HuH-7.5 (cell line): ENCODE results near the gene IL21R.
"Not testable (repeated sequence)": the region's sequence is repeated elsewhere in the genome, so short reads cannot be mapped to it uniquely, and the experiment has no call there.

Experiments used
- DNase-seq: peaks from one replicate; pipeline ENCODE4 v3.0.0; 2011; ENCODE audit warnings: low spot score

Gene IL21R

GRCh38 chr16:27446721-27447120 lies 44.7 kb downstream of the IL21R start:
- DNase-seq, result no peak

GRCh38 chr16:27447301-27447700 lies 45.3 kb downstream of the IL21R start:
- no peak for DNase-seq

GRCh38 chr16:27448532-27449433 lies 46.8 kb downstream of the IL21R start:
- no peak for DNase-seq

GRCh38 chr16:27449434-27450195 lies 47.6 kb downstream of the IL21R start:
- no peak for DNase-seq

GRCh38 chr16:27450196-27450549 lies 48.2 kb downstream of the IL21R start:
- no peak for DNase-seq

GRCh38 chr16:27452569-27453493 lies 50.9 kb downstream of the IL21R start:
- no peak for DNase-seq

GRCh38 chr16:27453494-27453825 lies 51.5 kb downstream of the IL21R start:
- DNase-seq, result no peak

- DNase-seq, result no peak
These were observed 53.7 kb downstream of the IL21R start for GRCh38 chr16:27455700-27456099.

- not testable (repeated sequence) for DNase-seq
These were observed 55.6 kb downstream of the IL21R start for GRCh38 chr16:27457605-27457900.

GRCh38 chr16:27458258-27458657 lies 56.3 kb downstream of the IL21R start:
- DNase-seq, result no peak

- DNase-seq, result no peak
These were observed 57.2 kb downstream of the IL21R start for GRCh38 chr16:27458987-27459688.

- DNase-seq, result no peak
These were observed 58.2 kb downstream of the IL21R start for GRCh38 chr16:27460213-27460612.

- no peak for DNase-seq
These were observed 58.9 kb downstream of the IL21R start for GRCh38 chr16:27460663-27461482.

GRCh38 chr16:27461483-27462171 lies 59.7 kb downstream of the IL21R start:
- DNase-seq, result no peak

GRCh38 chr16:27462200-27462845 lies 60.3 kb downstream of the IL21R start:
- no peak for DNase-seq

- DNase-seq, result no peak
These were observed 61.1 kb downstream of the IL21R start for GRCh38 chr16:27462846-27463682.

- no peak for DNase-seq
These were observed 62.0 kb downstream of the IL21R start for GRCh38 chr16:27463741-27464591.
